K562 (cell line): Measurements from ENCODE around the gene ERN1. TPM values are rescaled to one million over a fixed set of nuclear protein-coding genes. Genes with fewer than 3 reads are reported as not detected.

Experiments used
- ATAC-seq: fragments of 200-7000 bp; cut with Tn5 transposase; 3 replicates; pipeline ENCODE4 v1.9.1; 2020; ENCODE audit warnings: moderate library complexity
- BruUV-seq: library from RNA; stranded (reverse); fragments of 400-500 nt; replicated peaks from 2 replicates; lab custom pipeline; 2021; lab: Mats Ljungman, UMichigan
- CTCF ChIA-PET: fragments of 300-600 bp; formaldehyde crosslinking; extraction: SDS; loops from one replicate; lab custom pipeline; 2021; ENCODE audit warnings: low intra/inter-chr PET ratio; lab: Yijun Ruan, JAX
- POLR2A ChIA-PET: fragments of 300-600, 350-650 bp; sonication (Branson Sonifier 250); formaldehyde crosslinking; extraction: SDS; loops from one replicate; lab custom pipeline; 2021; ENCODE audit warnings: antibody characterized with exemption, inconsistent platforms; lab: Yijun Ruan, JAX
- DNase-seq, 4 experiments: peaks; one replicate each; pipeline versions ENCODE4 v3.0.0 to v3.0.0-alpha.2; 2011 to 2018; ENCODE audit warnings: low spot score in 3 of 4, mixed read lengths in 3 of 4; ENCODE audit errors: extremely low read depth in 1 of 4
- FAIRE-seq: peaks from 2 replicates; lab custom pipeline; 2011; peaks lifted over from hg19 to GRCh38; lab: Jason Lieb, UNC
- H2AFZ ChIP-seq: 2 replicates; pipeline ENCODE4 v1.6.0; 2011; ENCODE audit warnings: low read depth, low read length, control low read depth, inconsistent platforms
- H3K27ac ChIP-seq: fragments of 200-600 bp; 3 replicates; pipeline ENCODE4 v1.8.0; 2011; ENCODE audit warnings: low read depth, mild to moderate bottlenecking, control low read depth, inconsistent platforms, low read length, moderate library complexity, mixed read lengths; ENCODE audit errors: extremely low read depth
- H3K27me3 ChIP-seq, 2 experiments: fragments of 300-600 bp in 1 of 2; 2 replicates in 1 of 2; 3 replicates in 1 of 2; pipeline versions ENCODE4 v1.6.0 to v1.8.0; 2011; ENCODE audit warnings: inconsistent platforms in 2 of 2, low read length in 2 of 2, mild to moderate bottlenecking in 1 of 2, mixed read lengths in 1 of 2, moderate library complexity in 1 of 2; ENCODE audit not compliant: control insufficient read depth in 2 of 2, insufficient read depth in 2 of 2
- H3K36me3 ChIP-seq: fragments of 300-600 bp; 3 replicates; pipeline ENCODE4 v1.8.0; 2011; ENCODE audit warnings: mild to moderate bottlenecking, low read length, inconsistent platforms; ENCODE audit not compliant: control insufficient read depth, insufficient read depth
- H3K4me1 ChIP-seq, 2 experiments: fragments of 200-600 bp in 1 of 2; replicated peaks in 1 of 2; 2 replicates in 1 of 2; 3 replicates in 1 of 2; pipeline versions ENCODE4 v1.5.1 to v1.8.0; 2011; ENCODE audit warnings: inconsistent platforms in 2 of 2, low read length in 2 of 2, mild to moderate bottlenecking in 1 of 2, mixed read lengths in 1 of 2, moderate library complexity in 1 of 2; ENCODE audit not compliant: control insufficient read depth in 2 of 2, insufficient read depth in 2 of 2
- H3K4me2 ChIP-seq: 2 replicates; pipeline ENCODE4 v1.6.1; 2011; ENCODE audit warnings: low read length, control low read depth, inconsistent platforms, mixed read lengths; ENCODE audit not compliant: insufficient read depth
- H3K4me3 ChIP-seq: fragments of 200-600 bp; sonication (generic), shearing (Covaris generic); 2 replicates; pipeline ENCODE4 v1.5.1; 2016; ENCODE audit warnings: control low read depth, inconsistent platforms
- H3K79me2 ChIP-seq: fragments of 200-600 bp; 3 replicates; pipeline ENCODE4 v1.8.0; 2011; ENCODE audit warnings: low read length, inconsistent platforms; ENCODE audit not compliant: control insufficient read depth, insufficient read depth
- H3K9ac ChIP-seq, 2 experiments: 2 replicates each; pipeline versions ENCODE4 v1.6.0 to v1.6.1; 2011; ENCODE audit warnings: low read depth in 2 of 2, low read length in 2 of 2, control low read depth in 1 of 2, inconsistent platforms in 1 of 2, mild to moderate bottlenecking in 1 of 2, mixed read lengths in 1 of 2; ENCODE audit not compliant: insufficient read depth in 1 of 2
- H3K9me1 ChIP-seq: one replicate; pipeline ENCODE4 v1.6.0; 2011; ENCODE audit warnings: inconsistent platforms, mild to moderate bottlenecking, low read length, moderate library complexity; ENCODE audit not compliant: control insufficient read depth, insufficient read depth
- H3K9me3 ChIP-seq: replicated peaks from 2 replicates; pipeline ENCODE4 v1.5.1; 2011; ENCODE audit warnings: low read depth, low read length, inconsistent platforms; ENCODE audit not compliant: control insufficient read depth, insufficient read depth
- H4K20me1 ChIP-seq: replicated peaks from 2 replicates; pipeline ENCODE4 v1.6.1; 2011; ENCODE audit warnings: low read length, inconsistent platforms, mixed read lengths; ENCODE audit not compliant: control insufficient read depth, insufficient read depth
- BCLAF1 ChIP-seq, 2 experiments: fragments of 450-650 bp in 1 of 2; IDR thresholded peaks; 2 replicates each; pipeline ENCODE4 v1.6.1; 2011 to 2017; ENCODE audit warnings: low read depth in 2 of 2, antibody characterized with exemption in 1 of 2, borderline replicate concordance in 1 of 2, low read length in 1 of 2, mild to moderate bottlenecking in 1 of 2, mixed read lengths in 1 of 2; ENCODE audit not compliant: control insufficient read depth in 1 of 2
- DPF2 ChIP-seq: fragments of 450-650 bp; IDR thresholded peaks from 2 replicates; pipeline ENCODE4 v1.6.1; 2016
- GTF2B ChIP-seq: IDR thresholded peaks from 2 replicates; pipeline ENCODE4 v1.6.1; 2011; ENCODE audit not compliant: insufficient read length; ENCODE audit errors: extremely low read depth
- HNRNPUL1 ChIP-seq: fragments of 200-400 bp; formaldehyde crosslinking; IDR thresholded peaks from 2 replicates; pipeline ENCODE4 v1.6.1; 2017; ENCODE audit warnings: low read length
- JUN ChIP-seq, 2 experiments: sonication (generic) in 1 of 2; formaldehyde crosslinking in 1 of 2; IDR thresholded peaks; 2 replicates each; pipeline versions ENCODE4 v1.6.1 to v1.8.0; 2012 to 2022; ENCODE audit warnings: borderline replicate concordance in 2 of 2, mild to moderate bottlenecking in 2 of 2, improper control_type of control experiment in 1 of 2, low read depth in 1 of 2, low read length in 1 of 2, missing genetic modification reagents in 1 of 2
- NCOR1 ChIP-seq: fragments of 450-650 bp; IDR thresholded peaks from 2 replicates; pipeline ENCODE4 v1.6.1; 2016; ENCODE audit warnings: mild to moderate bottlenecking, moderate library complexity
- PKNOX1 ChIP-seq: fragments of 450-650 bp; IDR thresholded peaks from 2 replicates; pipeline ENCODE4 v1.6.1; 2016
- SREBF2 ChIP-seq: sonication (generic); formaldehyde crosslinking; IDR thresholded peaks from 2 replicates; pipeline ENCODE4 v1.4.0; 2020; ENCODE audit warnings: mild to moderate bottlenecking, missing genetic modification reagents
- TEAD1 ChIP-seq, 2 experiments: fragments of 450-650 bp in 1 of 2; sonication (generic) in 1 of 2; formaldehyde crosslinking; IDR thresholded peaks; 2 replicates each; pipeline versions ENCODE4 v1.4.0 to v1.8.0; 2020 to 2022; ENCODE audit warnings: mild to moderate bottlenecking in 2 of 2, missing genetic modification reagents in 1 of 2
- ZBTB8A ChIP-seq: fragments of 450-650 bp; IDR thresholded peaks from 2 replicates; pipeline ENCODE4 v1.6.1; 2018; ENCODE audit warnings: mild to moderate bottlenecking, moderate library complexity; ENCODE audit not compliant: partially characterized antibody
- ZKSCAN8 ChIP-seq: fragments of 200-800 bp; sonication (Bioruptor generic); IDR thresholded peaks from 2 replicates; pipeline ENCODE4 v1.6.1; 2016; ENCODE audit warnings: missing genetic modification characterization, missing compliant biosample characterization
- ZNF785 ChIP-seq: fragments of 250-450 bp; sonication (Bioruptor Pico); IDR thresholded peaks from 2 replicates; pipeline ENCODE4 v1.4.0; 2020; ENCODE audit warnings: mild to moderate bottlenecking
- ZNF830 ChIP-seq: fragments of 250-450 bp; sonication (Bioruptor Pico); IDR thresholded peaks from 2 replicates; pipeline ENCODE4 v1.5.0; 2021; ENCODE audit warnings: mild to moderate bottlenecking
- WGBS: fragments of 100-300 bp; shearing (Covaris generic); methylation state at CpG from one replicate; pipeline ENCODE4 v1.1.6; 2016; ENCODE audit warnings: low coverage, mixed read lengths; ENCODE audit not compliant: insufficient coverage; ENCODE audit errors: missing lambda C conversion rate; 5-methylcytosine and 5-hydroxymethylcytosine counted together
- in situ Hi-C: fragments of 300-500 bp; cut with MboI; formaldehyde crosslinking; loops from 4 replicates; pipeline ENCODE4 v1.15.0; 2018; ENCODE audit warnings: inconsistent platforms, mixed read lengths
- intact Hi-C: fragments of 100-400 bp; cut with micrococcal nuclease; formaldehyde crosslinking; loops from 2 replicates; pipeline ENCODE4 v1.14.2; 2022
- polyA plus RNA-seq, 8 experiments: library from polyadenylated mRNA; depleted of rRNA in 4 of 8; stranded (reverse) in 5 of 8; unstranded in 3 of 8; fragments of >200 nt; fragmentation: Nextera tagmentation in 2 of 8; fragmentation: Illumina TruSeq in 1 of 8; extraction: Ambion mirVana in 2 of 8; extraction: Trizol in 1 of 8; gene quantifications; 2 replicates each; pipeline versions ENCODE4 v1.2.1 to v1.2.3, GENCODE V29; 2011 to 2014; ENCODE audit warnings: inconsistent platforms in 1 of 8, missing spikeins in 1 of 8
- total RNA-seq, 7 experiments: library from RNA; depleted of rRNA in 6 of 7; stranded (reverse); fragments of >200 nt in 6 of 7; fragmentation: Illumina TruSeq in 2 of 7; extraction: Trizol in 2 of 7; gene quantifications; 2 replicates each; pipeline versions ENCODE4 v1.2.1 to v1.2.3, GENCODE V29; 2011 to 2021; ENCODE audit warnings: low replicate concordance in 1 of 7
- TF ChIP-seq, protein P1 (sequence below): sonication (generic); formaldehyde crosslinking; IDR thresholded peaks from 2 replicates; pipeline ENCODE4 v1.9.0; 2022; ENCODE audit warnings: mild to moderate bottlenecking, missing genetic modification reagents
- TF ChIP-seq, protein P2 (sequence below): fragments of 450-650 bp; IDR thresholded peaks from 2 replicates; pipeline ENCODE4 v1.6.1; 2016; ENCODE audit warnings: borderline replicate concordance

The ERN1 gene
- total and polyA plus RNA-seq, 9 of the 15 experiments (the other 6 are each of a cell fraction or from before 2014, with no cell fraction given), result 2.1 to 22.5 (median 7.3) TPM

DNA sequence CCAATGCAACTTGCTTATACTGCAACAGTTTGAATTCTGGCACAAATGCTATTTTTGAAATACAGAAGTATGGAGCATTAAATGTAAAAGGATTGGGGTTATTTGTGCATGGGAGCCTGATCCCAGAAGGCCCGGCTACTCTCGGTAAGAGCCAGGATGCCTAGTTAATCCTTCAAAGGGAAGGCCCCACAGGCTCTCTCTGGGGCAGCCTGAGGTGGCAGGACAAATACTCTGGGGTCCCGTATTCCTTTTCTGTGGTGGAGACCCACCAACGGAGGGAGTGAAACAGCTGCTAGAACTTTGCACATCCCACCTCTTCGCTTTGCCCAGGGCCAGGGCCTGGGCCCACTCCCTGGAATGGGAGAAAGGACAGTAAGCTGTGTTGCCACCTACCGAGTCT is 30.4 kb downstream of the ERN1 start:
- H2AFZ ChIP-seq, result no peak overlapping the region
- no peak overlapping the region for H3K4me2 ChIP-seq
- no peak overlapping the region for H3K27ac ChIP-seq
- no peaks in the 10 kb centered on the region for H3K9me3 ChIP-seq
- H3K9me1 ChIP-seq, result no peaks in the 10 kb centered on the region
- peaks cover 0 to 8% of the 10 kb centered on the region in 2 experiments; a peak in 1 of 5 replicates for H3K4me1 ChIP-seq
- FAIRE-seq (no peak), ATAC-seq (0 out of 3 replicates have a peak, but pooled peaks have one; percentile 18), DNase-seq (no peak)
- peaks cover 13% of the 10 kb centered on the region for H3K36me3 ChIP-seq
- ChIA-PET POLR2A (interaction anchor here (0.7 kb wide), 1 partner anchor 82 kb away, joined by 3 read pairs; no protein-coding TSS in a partner anchor), CTCF (no interaction called here)
- whole genome bisulfite sequencing, result 69% methylated on average over 5 of the region's 6 CpGs
- in situ Hi-C loops (no loop called here), intact Hi-C loops (no loop called here)
- no TSS peak for BruUV-seq
- no peak overlapping the region for H3K9ac ChIP-seq
- no peaks in the 10 kb centered on the region for H3K27me3 ChIP-seq
- H3K79me2 ChIP-seq, result no peaks in the 10 kb centered on the region
- H4K20me1 ChIP-seq, result no peaks in the 10 kb centered on the region
- no peak overlapping the region for H3K4me3 ChIP-seq
- TF ChIP-seq ZNF830, result no peak
- no peak for TF ChIP-seq TEAD1 (CRISPR knock-in tag; IDR thresholded peaks at IDR 0.05)
- no peak for TF ChIP-seq SREBF2 (CRISPR knock-in tag)
- TF ChIP-seq JUN (IDR thresholded peaks at IDR 0.05; ENCODE audit: borderline replicate concordance, low read depth, low read length), result no peak
- TF ChIP-seq JUN (CRISPR knock-in tag; IDR thresholded peaks at IDR 0.05; ENCODE audit: borderline replicate concordance), result no peak
- TF ChIP-seq, protein P1, sequence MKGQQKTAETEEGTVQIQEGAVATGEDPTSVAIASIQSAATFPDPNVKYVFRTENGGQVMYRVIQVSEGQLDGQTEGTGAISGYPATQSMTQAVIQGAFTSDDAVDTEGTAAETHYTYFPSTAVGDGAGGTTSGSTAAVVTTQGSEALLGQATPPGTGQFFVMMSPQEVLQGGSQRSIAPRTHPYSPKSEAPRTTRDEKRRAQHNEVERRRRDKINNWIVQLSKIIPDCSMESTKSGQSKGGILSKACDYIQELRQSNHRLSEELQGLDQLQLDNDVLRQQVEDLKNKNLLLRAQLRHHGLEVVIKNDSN, result no peak
- TF ChIP-seq, protein P2, sequence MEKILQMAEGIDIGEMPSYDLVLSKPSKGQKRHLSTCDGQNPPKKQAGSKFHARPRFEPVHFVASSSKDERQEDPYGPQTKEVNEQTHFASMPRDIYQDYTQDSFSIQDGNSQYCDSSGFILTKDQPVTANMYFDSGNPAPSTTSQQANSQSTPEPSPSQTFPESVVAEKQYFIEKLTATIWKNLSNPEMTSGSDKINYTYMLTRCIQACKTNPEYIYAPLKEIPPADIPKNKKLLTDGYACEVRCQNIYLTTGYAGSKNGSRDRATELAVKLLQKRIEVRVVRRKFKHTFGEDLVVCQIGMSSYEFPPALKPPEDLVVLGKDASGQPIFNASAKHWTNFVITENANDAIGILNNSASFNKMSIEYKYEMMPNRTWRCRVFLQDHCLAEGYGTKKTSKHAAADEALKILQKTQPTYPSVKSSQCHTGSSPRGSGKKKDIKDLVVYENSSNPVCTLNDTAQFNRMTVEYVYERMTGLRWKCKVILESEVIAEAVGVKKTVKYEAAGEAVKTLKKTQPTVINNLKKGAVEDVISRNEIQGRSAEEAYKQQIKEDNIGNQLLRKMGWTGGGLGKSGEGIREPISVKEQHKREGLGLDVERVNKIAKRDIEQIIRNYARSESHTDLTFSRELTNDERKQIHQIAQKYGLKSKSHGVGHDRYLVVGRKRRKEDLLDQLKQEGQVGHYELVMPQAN, result no peak
- no peak for TF ChIP-seq HNRNPUL1
- no peak for TF ChIP-seq GTF2B
- TF ChIP-seq ZBTB8A, result no peak
- no peak for TF ChIP-seq BCLAF1 (IDR thresholded peaks at IDR 0.05; ENCODE audit: borderline replicate concordance in 1 of 2, control insufficient read depth in 1 of 2, low read depth in 2 of 2, low read length in 1 of 2)
- TF ChIP-seq NCOR1, result no peak
- no peak for TF ChIP-seq ZKSCAN8
- no peak for TF ChIP-seq ZNF785 (CRISPR knock-in tag)
- no peak for TF ChIP-seq PKNOX1
- no peak for TF ChIP-seq DPF2
